Hypothalamus (tissue), 51 donors: ENCODE measurements around the gene PPFIA2.

ENCODE experiments used
- DNase-seq, 51 donors: peaks; one replicate each; lab custom pipeline; 2025; lab: John Stamatoyannopoulos, UW

Gene PPFIA2

GRCh38 chr12:81465876-81466275 is 293.3 kb downstream of the PPFIA2 start:
- no peak for DNase-seq

- DNase-seq: no peak
These were observed 294.0 kb downstream of the PPFIA2 start for GRCh38 chr12:81465191-81465590.

- DNase-seq: no peak
These were observed 298.0 kb downstream of the PPFIA2 start for GRCh38 chr12:81461163-81461562.

GRCh38 chr12:81450920-81451739 is 308.0 kb downstream of the PPFIA2 start:
- DNase-seq: peak in 19 of 51 donors; percentile 1 to 44 (median 17)

GRCh38 chr12:81441629-81442028 is 317.5 kb downstream of the PPFIA2 start:
- DNase-seq: no peak

GRCh38 chr12:81440001-81440400 is 319.1 kb downstream of the PPFIA2 start:
- peak in 1 of 51 donors; percentile 32 for DNase-seq

GRCh38 chr12:81439344-81439743 is 319.8 kb downstream of the PPFIA2 start:
- no peak for DNase-seq

GRCh38 chr12:81417056-81417455 is 342.1 kb downstream of the PPFIA2 start:
- DNase-seq: peak in 1 of 51 donors; percentile 13

GRCh38 chr12:81416571-81416970 is 342.6 kb downstream of the PPFIA2 start:
- peak in 1 of 51 donors; percentile 67 for DNase-seq

- no peak for DNase-seq
These were observed 344.7 kb downstream of the PPFIA2 start for GRCh38 chr12:81414441-81414840.

- no peak for DNase-seq
These were observed 346.2 kb downstream of the PPFIA2 start for GRCh38 chr12:81412940-81413339.

- no peak for DNase-seq
These were observed 355.8 kb downstream of the PPFIA2 start for GRCh38 chr12:81403348-81403747.

- no peak for DNase-seq
These were observed 357.9 kb downstream of the PPFIA2 start for GRCh38 chr12:81401241-81401640.

- DNase-seq: no peak
These were observed 359.1 kb downstream of the PPFIA2 start for GRCh38 chr12:81400024-81400423.

GRCh38 chr12:81395431-81395830 is 363.7 kb downstream of the PPFIA2 start:
- no peak for DNase-seq

GRCh38 chr12:81389550-81390099 is 369.5 kb downstream of the PPFIA2 start:
- DNase-seq: no peak

GRCh38 chr12:81386101-81386500 is 373.0 kb downstream of the PPFIA2 start:
- no peak for DNase-seq

- no peak for DNase-seq
These were observed 377.2 kb downstream of the PPFIA2 start for GRCh38 chr12:81381951-81382350.

GRCh38 chr12:81378601-81379285 is 380.4 kb downstream of the PPFIA2 start:
- no peak for DNase-seq

- DNase-seq: no peak
These were observed 381.4 kb downstream of the PPFIA2 start for GRCh38 chr12:81377771-81378170.

- no peak for DNase-seq
These were observed 383.2 kb downstream of the PPFIA2 start for GRCh38 chr12:81375969-81376368.

GRCh38 chr12:81370456-81370855 is 388.7 kb downstream of the PPFIA2 start:
- DNase-seq: no peak
